Measurements from ENCODE around the gene SYNE2.
"Not testable (repeated sequence)": the region's sequence is repeated elsewhere in the genome, so short reads cannot be mapped to it uniquely, and the experiment has no call there.

Gene SYNE2

DNA sequence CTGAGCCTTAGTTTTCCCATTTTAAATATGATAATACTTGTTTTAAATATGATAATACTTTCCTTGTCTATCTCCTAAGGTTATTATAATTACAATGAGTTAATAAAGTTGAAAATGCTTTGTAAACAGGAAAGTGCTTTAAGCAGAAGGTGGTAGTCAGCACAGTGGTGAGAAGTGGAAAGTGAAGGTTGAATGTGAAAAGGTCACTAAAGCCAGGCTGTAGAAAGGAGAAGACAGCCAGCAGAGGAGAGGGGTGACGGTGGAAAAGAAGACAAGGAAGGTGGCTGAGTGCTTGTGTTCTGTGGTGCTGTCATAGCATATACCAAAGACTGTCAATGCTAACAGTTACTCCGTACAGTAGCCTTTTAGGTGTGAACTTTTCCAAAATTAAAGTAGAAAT, 323.5 kb downstream of the SYNE2 start:
- DNase-seq (ENCODE audit: low read depth) = no peak
- TF ChIP-seq, protein P1, sequence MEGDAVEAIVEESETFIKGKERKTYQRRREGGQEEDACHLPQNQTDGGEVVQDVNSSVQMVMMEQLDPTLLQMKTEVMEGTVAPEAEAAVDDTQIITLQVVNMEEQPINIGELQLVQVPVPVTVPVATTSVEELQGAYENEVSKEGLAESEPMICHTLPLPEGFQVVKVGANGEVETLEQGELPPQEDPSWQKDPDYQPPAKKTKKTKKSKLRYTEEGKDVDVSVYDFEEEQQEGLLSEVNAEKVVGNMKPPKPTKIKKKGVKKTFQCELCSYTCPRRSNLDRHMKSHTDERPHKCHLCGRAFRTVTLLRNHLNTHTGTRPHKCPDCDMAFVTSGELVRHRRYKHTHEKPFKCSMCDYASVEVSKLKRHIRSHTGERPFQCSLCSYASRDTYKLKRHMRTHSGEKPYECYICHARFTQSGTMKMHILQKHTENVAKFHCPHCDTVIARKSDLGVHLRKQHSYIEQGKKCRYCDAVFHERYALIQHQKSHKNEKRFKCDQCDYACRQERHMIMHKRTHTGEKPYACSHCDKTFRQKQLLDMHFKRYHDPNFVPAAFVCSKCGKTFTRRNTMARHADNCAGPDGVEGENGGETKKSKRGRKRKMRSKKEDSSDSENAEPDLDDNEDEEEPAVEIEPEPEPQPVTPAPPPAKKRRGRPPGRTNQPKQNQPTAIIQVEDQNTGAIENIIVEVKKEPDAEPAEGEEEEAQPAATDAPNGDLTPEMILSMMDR (IDR thresholded peaks at IDR 0.05; ENCODE audit: insufficient read depth, low read depth, low read length, missing control alignments) = no peak
- no peak overlapping the region for H3K4me3 ChIP-seq (ENCODE audit: low read length)

DNA sequence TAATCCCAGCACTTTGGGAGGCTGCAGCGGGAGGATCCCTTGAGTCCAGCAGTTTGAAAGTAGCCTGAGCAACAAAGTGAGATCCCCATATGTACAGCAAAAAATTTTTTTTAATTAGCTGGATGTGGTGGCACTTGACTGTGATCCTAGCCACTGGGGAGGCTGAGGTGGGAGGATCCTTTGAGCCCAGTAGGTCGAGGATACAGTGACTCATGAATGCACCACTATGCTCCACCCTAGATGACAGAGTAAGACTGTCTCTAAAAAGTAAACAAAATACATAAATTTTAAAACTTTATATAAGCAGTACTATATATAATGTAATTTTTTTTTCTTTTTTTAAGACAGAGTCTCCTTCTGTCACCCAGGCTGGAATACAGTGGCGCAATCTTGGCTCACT, 326.0 kb downstream of the SYNE2 start:
- H3K4me3 ChIP-seq (ENCODE audit: low read length) = no peak overlapping the region
- TF ChIP-seq, protein P1 (IDR thresholded peaks at IDR 0.05; ENCODE audit: insufficient read depth, low read depth, low read length, missing control alignments) = no peak
- no peak for DNase-seq (ENCODE audit: low read depth)

DNA sequence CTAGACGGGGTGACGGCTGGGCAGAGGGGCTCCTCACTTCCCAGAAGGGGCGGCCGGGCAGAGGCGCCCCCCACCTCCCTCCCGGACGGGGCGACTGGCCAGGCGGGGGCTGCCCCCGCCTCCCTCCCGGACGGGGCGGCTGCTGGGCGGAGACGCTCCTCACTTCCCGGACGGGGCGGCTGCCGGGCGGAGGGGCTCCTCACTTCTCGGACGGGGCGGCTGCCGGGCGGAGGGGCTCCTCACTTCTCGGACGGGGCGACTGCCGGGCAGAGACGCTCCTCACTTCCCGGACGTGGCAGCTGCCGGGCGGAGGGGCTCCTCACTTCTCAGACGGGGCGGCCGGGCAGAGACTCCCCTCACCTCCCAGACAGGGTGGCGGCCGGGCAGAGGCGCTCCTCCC, 330.1 kb downstream of the SYNE2 start:
- not testable (repeated sequence) for H3K4me3 ChIP-seq (ENCODE audit: low read length); DNase-seq (ENCODE audit: low read depth)

DNA sequence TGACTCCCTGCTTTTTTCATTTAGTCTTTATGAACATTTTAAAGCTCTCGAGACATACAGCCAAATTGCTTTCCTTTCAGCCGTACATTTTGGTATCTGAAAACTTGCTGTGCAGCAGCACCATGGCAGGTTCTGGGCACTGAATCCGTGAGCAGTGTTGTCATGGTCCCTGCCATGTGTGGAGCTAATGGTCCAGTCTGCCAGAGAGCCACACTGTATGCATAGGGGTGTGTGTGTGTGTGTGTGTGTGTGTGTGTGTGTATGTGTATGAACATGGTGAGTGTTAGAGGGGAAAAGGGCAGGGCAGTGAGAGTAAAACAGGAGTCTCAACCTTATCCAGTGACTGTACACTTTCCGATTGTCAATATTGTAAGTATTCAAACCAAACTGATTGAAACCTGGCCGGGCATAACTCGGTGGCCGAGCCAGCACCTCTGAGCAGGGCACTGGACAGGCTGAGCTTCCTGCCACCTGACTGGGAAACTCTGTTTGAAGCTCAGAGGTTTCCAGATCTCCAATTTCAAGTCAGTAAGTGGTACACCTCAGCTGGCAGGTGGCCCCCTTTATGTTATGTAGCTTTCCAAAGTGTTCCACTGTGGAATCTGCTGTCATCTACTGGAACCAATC, 331.4 kb downstream of the SYNE2 start:
- no peak for DNase-seq (ENCODE audit: low read depth)
- TF ChIP-seq, protein P1 (IDR thresholded peaks at IDR 0.05; ENCODE audit: insufficient read depth, low read depth, low read length, missing control alignments) = no peak
- H3K4me3 ChIP-seq (ENCODE audit: low read length) = no peak overlapping the region

DNA sequence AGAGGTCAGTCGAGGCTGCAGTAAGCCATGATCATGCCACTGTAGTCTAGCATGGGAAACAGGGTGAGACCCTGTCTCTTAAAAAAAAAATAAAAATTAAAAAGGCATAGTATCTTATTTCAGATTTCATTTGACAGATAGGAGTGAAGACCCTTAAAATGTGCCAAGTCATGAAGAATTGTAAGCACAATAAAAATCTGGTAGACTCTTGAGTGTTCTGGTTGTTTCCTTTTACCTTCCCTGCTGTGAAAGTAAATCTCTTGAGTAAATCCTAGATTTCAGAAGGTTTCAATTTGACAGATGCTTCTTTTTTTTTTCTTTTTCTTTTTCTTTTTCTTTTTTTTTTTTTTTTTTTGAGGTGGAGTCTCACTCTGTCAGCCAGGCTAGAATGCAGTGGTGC, 332.4 kb downstream of the SYNE2 start:
- no peak overlapping the region for H3K4me3 ChIP-seq (ENCODE audit: low read length)
- DNase-seq (ENCODE audit: low read depth) = no peak
- TF ChIP-seq, protein P1 (IDR thresholded peaks at IDR 0.05; ENCODE audit: insufficient read depth, low read depth, low read length, missing control alignments) = no peak

DNA sequence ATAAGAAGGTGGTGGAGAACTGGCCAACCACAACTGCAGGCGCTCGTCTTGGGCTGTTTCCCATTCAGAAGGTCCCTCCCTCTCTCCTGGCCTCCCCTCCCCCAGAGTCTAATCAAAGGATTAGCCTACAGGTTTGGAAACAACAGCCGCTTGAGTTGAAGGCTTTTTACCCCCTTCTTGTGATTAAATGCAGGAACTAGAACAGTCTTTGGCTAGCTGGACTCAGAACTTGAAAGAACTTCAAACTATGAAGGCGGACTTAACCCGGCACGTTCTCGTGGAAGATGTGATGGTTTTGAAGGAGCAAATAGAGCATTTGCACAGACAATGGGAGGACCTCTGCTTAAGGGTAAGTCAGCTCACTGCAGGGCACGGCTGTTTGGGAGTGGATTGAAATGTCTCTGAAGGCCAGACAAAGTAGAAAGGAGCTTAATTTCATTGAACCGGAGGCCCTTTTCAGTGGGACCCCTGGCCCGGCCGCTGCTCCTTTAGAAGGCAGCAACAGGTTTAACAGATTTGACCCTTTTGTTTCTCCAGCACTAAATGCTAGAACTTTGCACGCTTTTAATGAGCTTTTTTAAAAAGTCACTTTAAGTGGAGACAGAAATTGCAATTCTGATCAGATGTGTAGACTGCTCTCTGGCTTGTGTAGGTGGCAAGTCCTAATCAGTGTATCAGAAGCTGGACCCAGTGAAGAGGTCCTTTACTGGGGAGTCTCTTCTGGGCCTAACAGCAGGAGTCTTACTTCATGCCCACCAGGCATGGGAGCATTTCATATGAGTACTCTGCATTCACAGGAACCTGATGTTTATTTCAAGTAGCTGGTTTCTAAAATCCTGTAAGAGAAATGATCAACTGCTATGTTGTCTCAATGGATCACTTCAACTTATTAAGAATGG, 333.7 kb downstream of the SYNE2 start:
- no peak overlapping the region for H3K4me3 ChIP-seq (ENCODE audit: low read length)
- TF ChIP-seq, protein P1 (IDR thresholded peaks at IDR 0.05; ENCODE audit: insufficient read depth, low read depth, low read length, missing control alignments) = no peak
- DNase-seq (ENCODE audit: low read depth) = no peak

DNA sequence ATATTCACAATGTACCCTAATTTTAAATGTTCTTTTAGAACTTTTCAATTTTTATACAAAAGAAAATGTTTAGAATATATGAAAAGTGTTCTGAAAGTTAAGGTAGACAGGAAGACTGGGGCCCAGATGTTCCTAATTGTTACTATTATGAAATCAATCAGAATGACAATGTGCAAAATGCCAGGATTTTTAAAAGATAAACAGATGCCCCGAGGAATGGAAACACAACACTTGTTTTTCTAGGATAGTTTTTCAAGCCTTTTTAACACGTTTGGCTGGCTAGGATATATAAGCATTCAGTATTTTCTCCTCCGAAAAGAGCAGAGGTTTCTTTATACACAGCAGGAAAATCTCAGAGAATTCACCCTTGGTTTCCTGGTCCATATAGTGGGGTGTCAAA, 334.5 kb downstream of the SYNE2 start:
- no peak for DNase-seq (ENCODE audit: low read depth)
- H3K4me3 ChIP-seq (ENCODE audit: low read length) = no peak overlapping the region
- TF ChIP-seq, protein P1 (IDR thresholded peaks at IDR 0.05; ENCODE audit: insufficient read depth, low read depth, low read length, missing control alignments) = no peak

Measured in epithelial cell of esophagus (primary cell).